Lower leg skin (tissue), 3 donors: ENCODE measurements around the gene PPP2R5A.

Experiments used
- CTCF ChIP-seq, 3 donors: fragments of 450-650 bp; IDR thresholded peaks; one replicate each; pipeline ENCODE4 v1.5.1; 2016; ENCODE audit warnings: antibody characterized with exemption in 3 of 3, mild to moderate bottlenecking in 3 of 3, moderate library complexity in 2 of 3
- POLR2A ChIP-seq, 2 donors: fragments of 450-650 bp; IDR thresholded peaks; one replicate each; pipeline ENCODE4 v1.6.1; 2016 to 2017; ENCODE audit warnings: antibody characterized with exemption in 2 of 2, mild to moderate bottlenecking in 1 of 2, moderate library complexity in 1 of 2

DNA sequence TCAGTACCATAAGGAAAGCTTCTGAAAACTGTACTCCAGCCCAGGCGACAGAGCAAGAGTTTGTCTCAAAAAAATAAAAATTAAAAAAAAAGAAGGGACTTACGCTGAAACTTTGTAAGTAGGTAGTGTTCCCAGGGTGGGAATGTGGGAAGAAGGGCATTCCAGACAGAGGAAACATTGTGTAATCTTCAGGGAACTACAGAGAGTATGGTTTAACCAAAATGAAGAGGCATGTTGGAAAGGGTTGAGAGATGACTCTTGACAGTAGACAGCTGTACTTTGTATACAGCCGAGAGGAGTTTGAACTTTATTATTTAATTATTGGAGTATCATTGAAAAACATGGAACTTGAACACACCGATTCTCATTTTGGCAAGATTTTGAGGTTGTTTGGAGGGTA lies 43.0 kb downstream of the PPP2R5A start:
- TF ChIP-seq CTCF (IDR thresholded peaks at IDR 0.05) (no peak), POLR2A (IDR thresholded peaks at IDR 0.05) (no peak)
